ENCODE data around the gene PPP2R5C.

Gene PPP2R5C

GRCh38 chr14:101755591-101756324 lies 5.8 kb upstream of the PPP2R5C start:
- DNase-seq (ENCODE audit: low spot score): peak; percentile 51

GRCh38 chr14:101757064-101757838 lies 4.3 kb upstream of the PPP2R5C start:
- no peak for DNase-seq (ENCODE audit: low spot score)

GRCh38 chr14:101757839-101758211 lies 3.7 kb upstream of the PPP2R5C start:
- DNase-seq (ENCODE audit: low spot score): no peak

- no peak for DNase-seq (ENCODE audit: low spot score)
These were observed 2.5 kb upstream of the PPP2R5C start for GRCh38 chr14:101758913-101759593.

GRCh38 chr14:101760138-101761011 lies 1.1 kb upstream of the PPP2R5C start:
- peak; percentile 98 for DNase-seq (ENCODE audit: low spot score)

- DNase-seq (ENCODE audit: low spot score): peak; percentile 78
These were observed 496 bp downstream of the PPP2R5C start for GRCh38 chr14:101761881-101762529.

GRCh38 chr14:101762530-101763101 lies 1.1 kb downstream of the PPP2R5C start:
- no peak for DNase-seq (ENCODE audit: low spot score)

- DNase-seq (ENCODE audit: low spot score): no peak
These were observed 2.6 kb downstream of the PPP2R5C start for GRCh38 chr14:101763941-101764709.

GRCh38 chr14:101767618-101768362 lies 6.3 kb downstream of the PPP2R5C start:
- DNase-seq (ENCODE audit: low spot score): no peak

GRCh38 chr14:101770183-101770582 lies 8.7 kb downstream of the PPP2R5C start:
- DNase-seq (ENCODE audit: low spot score): no peak

GRCh38 chr14:101772770-101773169 lies 11.3 kb downstream of the PPP2R5C start:
- DNase-seq (ENCODE audit: low spot score): no peak

- no peak for DNase-seq (ENCODE audit: low spot score)
These were observed 11.9 kb downstream of the PPP2R5C start for GRCh38 chr14:101773378-101773777.

- DNase-seq (ENCODE audit: low spot score): no peak
These were observed 12.7 kb downstream of the PPP2R5C start for GRCh38 chr14:101774006-101774795.

- no peak for DNase-seq (ENCODE audit: low spot score)
These were observed 13.3 kb downstream of the PPP2R5C start for GRCh38 chr14:101774814-101775213.

- no peak for DNase-seq (ENCODE audit: low spot score)
These were observed 14.3 kb downstream of the PPP2R5C start for GRCh38 chr14:101775826-101776225.

- no peak for DNase-seq (ENCODE audit: low spot score)
These were observed 14.8 kb downstream of the PPP2R5C start for GRCh38 chr14:101776344-101776743.

- DNase-seq (ENCODE audit: low spot score): no peak
These were observed 18.9 kb downstream of the PPP2R5C start for GRCh38 chr14:101780390-101780789.

GRCh38 chr14:101780887-101781239 lies 19.4 kb downstream of the PPP2R5C start:
- DNase-seq (ENCODE audit: low spot score): no peak
